ENCODE results near the gene SRF.

Gene SRF

DNA sequence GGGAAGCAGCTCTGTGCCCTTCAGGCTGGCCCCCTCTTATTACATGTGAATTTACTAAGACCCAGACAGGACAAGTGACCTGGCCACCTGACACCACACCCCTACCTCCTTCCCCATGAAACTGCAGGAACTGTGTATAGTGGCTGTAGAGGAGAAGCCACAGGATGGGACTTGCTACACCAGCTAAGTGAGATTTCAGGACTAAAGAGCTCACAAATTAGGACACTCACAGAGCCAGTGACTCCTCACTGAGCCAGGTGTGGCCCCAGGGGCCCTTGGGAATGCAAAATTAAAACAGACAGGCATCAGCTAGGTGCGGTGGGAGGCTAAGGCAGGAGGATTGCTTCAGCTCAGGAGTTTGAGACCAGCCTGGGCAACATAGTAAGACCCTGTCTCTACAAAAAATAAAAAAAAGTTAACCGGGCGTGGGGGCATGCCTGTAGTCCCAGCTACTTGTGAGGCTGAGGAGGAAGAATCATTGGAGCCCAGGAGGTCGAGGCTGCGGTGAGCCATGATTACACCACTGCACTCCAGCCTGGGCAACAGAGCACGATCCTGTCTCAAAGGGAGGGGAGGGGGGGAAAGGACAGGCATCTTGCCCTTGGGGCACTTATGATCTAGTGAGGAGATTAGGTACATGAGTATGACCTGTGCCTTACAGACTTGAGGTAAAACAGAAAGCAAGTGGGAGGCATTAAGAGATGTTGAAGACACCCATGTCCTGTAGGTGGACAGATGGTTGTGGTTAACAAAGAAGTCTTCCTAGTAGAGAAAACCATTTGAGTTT lies 23.2 kb upstream of the SRF start:
- no peak for DNase-seq

DNA sequence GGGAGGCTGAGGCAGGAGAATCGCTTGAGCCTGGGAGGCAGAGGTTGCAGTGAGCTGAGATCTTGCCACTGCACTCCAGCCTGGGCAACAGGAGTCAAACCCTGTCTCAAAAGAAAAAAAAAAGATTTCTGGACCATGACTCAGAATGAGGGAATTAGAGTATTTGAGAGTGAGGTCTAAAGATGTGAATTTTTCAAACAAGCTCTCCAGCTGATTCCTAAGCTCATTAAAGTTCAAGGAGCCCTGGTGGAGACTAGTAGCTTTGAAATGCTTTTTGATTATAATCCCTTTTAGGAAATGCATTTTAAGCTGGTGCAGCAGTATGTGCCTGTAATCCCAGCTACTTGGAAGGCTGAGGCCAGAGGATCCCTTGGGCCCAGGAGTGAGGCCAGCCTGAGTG lies 21.8 kb upstream of the SRF start:
- DNase-seq = no peak

DNA sequence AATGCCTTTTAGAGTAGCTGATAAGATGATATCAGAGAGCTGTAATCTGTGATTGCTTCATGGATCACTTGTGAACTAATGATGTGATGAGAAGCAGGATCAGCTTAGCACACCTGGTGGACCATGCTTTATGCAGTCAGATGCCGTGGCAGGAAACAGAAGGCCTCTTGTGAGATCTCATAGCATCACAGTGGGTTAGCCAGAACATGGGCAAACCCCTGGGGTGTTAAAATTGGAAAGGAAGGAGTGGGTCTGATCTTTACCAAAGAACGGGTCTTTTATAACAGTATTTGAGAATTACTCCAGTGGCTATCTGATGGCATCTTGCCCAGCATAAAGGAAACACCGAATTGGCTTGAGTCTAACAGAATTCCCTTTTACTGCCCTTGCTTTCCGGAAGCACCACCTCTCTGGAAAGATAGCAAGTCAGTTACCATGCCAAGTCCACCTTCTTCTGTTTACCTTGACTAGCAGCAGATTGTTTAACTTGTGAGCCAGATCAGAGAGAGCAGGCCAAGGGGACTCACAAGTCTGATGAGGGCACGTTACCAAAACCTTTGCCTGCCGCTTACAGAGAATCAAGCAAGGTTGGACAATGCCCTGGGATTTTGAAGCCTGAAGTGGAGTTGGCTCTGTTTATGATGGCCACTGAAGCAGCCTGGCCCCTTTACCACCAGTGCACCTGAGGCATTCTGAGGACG lies 20.9 kb upstream of the SRF start:
- DNase-seq = no peak

DNA sequence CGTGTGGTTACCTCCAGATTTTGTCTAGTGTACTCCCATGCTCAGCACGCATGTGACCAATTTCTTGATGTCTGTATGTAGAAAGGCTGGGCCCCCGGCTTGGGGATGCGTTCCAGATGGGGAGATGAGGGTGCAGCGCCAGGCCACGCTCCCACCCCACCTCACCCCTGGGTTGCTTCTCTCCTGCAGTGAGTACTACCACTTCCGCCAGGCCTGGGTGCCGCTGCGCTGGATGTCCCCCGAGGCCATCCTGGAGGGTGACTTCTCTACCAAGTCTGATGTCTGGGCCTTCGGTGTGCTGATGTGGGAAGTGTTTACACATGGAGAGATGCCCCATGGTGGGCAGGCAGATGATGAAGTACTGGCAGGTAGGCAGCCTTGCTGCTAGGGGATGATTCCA lies 11.5 kb upstream of the SRF start:
- no peak for DNase-seq

DNA sequence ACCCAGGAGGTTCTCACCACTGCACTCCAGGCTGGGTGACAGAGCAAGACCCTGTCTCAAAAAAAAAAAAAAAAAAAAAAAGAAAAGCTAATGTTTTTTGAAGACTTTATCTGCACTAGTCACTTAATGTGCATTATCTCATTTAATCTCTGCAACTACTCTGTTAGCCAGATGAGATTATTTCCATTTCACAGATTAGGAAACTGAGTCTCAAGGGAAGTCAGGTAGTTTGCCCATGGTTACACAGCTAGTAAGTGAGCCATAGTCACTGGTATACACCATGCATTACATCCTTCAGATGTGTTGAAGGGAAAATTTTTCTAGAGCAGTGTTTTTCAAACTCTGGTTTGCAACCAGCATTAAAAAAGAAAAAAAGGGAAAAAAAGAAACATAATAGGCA lies 7.2 kb upstream of the SRF start:
- no peak for DNase-seq

DNA sequence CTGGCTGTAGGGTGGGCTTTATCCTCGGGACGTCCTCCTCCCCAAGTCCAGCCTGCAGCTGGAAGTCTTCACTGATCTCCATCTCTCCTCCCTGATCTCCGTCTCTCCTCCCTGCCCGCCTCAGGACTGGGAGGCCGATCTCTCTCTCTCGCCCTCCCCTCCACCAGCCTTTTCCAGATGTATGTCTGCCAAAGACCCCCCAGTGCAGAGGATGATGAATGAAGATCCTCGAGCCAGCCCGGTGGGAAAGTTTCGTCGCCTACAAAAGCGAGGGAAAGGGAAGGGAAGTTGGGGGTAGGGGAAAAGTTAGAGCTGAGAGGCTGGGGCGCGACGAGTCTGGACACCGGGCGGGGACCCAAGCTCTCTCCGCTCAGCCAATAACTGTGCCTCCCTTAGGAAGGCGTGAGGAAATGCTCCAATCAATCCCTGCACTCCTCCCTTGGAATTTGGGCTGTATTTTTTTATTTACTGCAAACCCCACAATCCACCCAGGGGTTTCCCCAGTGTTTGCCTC lies 595 bp upstream of the SRF start:
- peak; percentile 82 for DNase-seq

DNA sequence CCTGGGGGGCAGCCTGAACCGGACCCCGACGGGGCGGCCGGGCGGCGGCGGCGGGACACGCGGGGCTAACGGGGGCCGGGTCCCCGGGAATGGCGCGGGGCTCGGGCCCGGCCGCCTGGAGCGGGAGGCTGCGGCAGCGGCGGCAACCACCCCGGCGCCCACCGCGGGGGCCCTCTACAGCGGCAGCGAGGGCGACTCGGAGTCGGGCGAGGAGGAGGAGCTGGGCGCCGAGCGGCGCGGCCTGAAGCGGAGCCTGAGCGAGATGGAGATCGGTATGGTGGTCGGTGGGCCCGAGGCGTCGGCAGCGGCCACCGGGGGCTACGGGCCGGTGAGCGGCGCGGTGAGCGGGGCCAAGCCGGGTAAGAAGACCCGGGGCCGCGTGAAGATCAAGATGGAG lies 636 bp downstream of the SRF start:
- DNase-seq = no peak

DNA sequence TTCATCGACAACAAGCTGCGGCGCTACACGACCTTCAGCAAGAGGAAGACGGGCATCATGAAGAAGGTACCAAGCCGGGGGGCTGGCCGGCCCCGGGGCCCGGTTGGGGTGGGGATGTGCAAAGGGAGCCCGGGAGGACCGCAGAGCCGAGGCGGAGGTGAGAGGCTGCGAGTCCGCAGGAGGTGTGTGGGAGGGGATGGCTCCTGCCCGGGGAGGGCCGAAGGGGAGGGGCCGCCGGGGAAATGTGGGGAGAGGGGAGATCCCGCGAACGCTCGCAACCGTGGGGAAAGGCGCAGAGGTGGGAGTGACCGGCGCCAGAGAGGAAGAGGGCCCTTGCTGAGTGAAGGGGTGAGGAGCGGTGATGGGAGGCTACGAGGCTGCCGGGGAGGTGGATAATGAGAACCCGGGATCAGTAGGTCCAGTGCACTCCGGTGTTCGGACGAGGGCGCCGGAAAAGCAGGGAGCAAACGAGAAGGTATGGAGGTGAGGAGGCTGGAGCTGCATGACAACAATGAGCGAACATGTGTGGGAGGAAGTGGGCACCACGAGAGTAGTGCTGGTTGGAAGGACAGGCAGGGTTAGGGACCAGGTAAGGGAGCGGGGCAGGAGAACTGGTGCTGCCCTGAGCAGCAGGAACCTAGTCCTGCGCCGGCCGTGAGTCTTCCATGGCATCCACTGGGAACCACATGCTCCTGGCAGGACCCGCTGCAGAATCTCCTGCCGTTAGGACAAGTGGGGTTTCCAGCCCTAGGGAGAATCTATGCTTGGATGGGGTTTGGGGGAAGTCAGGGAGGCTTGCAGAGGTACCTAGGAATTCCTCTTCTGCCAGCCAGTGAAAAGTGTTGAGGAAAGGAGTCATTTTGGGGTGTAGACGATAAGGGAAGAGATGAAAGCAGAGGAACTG lies 1.3 kb downstream of the SRF start:
- no peak for DNase-seq

DNA sequence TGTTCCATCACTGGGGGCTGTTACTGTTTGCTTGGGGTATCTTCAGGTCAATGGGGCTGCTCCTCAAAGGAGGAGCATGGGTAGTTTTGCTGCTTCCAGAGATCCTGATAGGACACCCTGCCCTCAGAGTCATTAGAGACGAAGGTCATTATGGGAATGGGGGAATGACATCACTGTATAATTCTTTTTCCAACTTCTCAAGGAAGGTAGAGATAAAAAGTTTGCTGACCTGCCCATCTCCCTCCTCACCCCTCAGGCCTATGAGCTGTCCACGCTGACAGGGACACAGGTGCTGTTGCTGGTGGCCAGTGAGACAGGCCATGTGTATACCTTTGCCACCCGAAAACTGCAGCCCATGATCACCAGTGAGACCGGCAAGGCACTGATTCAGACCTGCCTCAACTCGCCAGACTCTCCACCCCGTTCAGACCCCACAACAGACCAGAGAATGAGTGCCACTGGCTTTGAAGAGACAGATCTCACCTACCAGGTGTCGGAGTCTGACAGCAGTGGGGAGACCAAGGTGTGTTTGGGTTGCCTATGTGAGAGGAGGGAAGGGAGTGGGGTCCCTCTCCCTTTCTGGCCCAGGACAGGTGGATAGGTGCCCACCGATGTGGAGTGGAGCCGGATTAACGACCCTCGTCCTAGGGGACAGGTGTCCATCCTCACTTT lies 2.7 kb downstream of the SRF start:
- DNase-seq = no peak

DNA sequence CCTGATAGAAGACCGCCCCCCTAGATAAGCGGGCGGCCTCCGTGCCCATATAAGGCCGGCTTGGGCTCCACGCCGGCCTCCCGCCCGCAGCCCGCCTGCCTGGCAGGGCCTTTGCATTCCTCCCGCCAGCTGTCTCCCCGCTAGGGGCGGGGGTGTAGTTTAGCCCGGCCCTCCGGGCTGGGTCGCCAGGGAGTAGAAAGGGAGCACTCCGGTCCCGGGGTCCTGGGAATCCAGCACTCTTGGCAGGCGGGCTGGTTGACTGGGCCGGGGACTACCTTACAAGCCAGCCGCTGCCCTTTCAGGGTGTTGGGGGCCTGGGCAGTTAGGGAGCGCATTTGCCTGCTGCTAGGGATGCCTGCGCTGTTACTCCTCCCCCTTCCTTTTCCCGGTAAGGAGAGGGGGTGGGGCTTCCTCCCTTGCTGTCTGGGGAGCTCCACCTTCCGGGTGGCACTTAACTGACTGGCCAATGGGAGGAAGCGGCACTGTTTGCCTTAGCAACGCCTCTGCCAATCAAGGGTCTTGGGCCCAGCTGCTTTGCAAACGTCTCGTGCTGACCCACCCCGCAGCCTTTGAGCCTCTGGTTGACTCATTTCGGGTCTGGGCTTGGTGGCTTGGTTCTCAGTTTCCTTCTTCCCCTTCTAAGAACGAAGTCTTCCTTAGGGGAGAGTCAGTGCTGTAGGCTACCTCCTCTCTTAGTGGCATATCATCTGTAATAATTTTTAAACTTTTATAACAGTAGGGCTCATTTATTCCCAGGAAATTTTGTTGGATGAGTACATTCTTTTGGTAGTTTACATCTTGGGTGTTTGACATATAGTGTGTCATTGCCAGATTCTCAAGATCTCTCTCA lies 3.4 kb downstream of the SRF start:
- peak; percentile 91 for DNase-seq

DNA sequence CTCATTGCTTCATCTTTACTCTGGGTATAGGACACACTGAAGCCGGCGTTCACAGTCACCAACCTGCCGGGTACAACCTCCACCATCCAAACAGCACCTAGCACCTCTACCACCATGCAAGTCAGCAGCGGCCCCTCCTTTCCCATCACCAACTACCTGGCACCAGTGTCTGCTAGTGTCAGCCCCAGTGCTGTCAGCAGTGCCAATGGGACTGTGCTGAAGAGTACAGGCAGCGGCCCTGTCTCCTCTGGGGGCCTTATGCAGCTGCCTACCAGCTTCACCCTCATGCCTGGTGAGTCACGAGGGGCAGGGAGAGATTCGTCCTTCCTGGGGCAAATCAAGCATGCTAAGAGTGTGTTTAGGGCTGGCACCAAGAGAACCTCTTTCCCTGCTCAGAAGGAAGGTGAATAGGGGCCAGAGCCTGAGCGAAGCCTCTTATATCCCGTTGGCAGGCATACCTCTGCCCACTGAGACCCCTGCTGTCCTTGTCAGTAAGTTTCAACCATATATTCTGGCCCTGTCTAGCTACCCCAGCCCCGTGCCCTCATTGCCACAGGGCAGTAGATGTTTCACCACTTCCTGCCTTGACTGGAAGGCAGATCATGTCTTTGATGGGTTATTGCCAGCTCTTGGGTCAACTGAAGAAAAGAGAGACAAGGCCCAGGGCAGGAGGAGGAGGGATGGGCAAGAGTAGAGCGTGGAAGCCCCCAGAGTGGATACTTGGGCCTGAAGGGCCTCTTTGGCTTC lies 4.8 kb downstream of the SRF start:
- DNase-seq = no peak

DNA sequence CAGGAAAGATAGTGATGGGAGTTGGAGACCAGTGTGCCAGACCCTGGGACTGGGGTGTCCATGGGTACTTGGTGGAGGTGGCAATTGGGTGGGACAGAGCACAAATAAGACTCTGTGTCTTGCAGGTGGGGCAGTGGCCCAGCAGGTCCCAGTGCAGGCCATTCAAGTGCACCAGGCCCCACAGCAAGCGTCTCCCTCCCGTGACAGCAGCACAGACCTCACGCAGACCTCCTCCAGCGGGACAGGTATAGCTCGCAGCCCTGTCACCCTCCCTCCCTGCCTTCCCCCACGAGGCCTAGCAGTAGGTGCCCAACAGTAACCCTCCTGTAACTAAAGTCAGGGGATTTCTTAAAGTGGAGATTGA lies 5.3 kb downstream of the SRF start:
- DNase-seq = no peak

DNA sequence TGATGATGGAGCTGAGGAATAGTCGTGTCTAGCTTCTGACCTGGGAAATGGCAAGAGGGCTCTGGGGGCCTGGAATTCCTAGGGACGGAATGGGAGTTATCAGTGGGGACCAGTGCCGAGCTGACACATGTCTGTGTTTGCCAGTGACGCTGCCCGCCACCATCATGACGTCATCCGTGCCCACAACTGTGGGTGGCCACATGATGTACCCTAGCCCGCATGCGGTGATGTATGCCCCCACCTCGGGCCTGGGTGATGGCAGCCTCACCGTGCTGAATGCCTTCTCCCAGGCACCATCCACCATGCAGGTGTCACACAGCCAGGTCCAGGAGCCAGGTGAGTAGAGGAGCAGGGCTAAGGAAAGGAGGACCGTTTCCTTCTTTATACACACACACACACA lies 7.1 kb downstream of the SRF start:
- DNase-seq = no peak

DNA sequence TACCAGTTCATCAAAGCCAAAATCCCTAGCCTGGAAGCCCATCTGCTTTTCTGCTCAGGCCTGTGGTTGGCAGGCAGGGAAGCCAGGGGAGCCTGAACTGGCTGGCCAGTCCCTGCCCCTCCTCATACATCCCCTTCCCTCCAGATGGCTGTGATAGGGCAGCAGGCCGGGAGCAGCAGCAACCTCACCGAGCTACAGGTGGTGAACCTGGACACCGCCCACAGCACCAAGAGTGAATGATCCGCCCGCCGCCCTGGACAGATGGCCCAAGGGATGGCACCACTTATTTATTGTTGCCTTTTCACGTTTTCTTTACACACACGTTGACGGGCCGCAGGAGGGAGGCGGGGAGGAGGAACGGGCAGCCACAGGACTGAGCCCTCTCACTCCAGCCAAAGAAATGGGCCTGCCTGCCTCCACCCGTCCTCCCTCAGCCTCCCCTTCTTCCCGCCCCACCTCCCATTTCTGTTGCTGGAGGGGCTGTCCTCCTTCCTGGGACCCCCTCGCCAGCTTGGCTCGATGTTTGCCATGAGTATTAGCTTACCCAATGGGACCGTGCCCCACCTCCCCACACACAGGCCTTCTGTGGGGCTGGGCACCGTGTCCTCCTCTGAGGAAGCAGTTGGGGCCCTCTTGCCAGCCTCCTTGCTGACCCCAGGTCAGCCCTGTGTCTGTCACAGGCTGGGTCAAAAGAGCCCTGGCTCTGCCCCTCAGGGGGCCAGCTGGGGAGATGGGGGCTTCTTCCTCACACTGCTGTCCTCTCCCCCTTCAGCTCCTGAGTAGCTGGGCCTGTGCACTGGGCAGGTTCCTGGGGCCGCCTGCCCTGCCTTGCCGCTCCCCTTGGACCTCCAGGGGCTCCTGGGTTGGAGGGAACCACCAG lies 8.1 kb downstream of the SRF start:
- DNase-seq = no peak

DNA sequence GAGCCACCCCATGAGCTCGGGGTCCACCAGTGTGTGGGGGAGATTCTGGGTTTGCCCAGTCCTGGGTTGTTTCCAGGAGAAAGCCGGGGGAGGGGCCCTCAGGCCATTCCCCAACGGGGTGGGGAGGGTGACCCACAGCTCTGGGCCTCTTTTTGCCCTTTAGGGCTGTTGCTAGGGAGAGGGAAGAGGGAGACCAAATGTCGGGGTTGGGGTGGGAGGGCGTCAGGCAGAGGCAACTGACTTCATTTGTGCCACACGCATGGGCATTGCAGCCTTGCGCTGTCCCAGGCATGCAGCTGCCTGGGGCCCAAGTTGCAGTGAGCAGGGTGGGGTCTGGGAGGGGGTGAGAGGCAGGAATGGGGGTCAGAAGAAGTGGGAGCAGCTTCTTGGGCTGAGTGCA lies 9.0 kb downstream of the SRF start:
- no peak for DNase-seq

DNA sequence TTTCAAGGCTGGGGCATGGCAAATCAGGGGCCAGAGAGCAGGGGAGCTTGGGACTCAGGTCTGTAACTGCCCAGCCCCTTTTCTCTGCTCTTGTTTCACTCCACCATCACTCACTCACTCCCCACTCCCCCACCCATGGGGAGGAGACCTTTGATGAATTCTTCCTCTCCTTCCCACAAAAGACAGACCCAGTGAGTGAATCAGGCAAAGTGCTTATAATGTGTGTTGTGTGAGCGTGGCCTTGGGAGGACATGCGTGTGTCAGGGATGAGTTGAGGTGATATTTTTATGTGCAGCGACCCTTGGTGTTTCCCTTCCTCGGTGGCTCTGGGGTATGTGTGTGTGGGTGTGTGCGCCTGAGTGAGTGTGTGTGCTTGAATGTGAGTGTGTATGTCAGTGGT lies 9.9 kb downstream of the SRF start:
- DNase-seq = no peak

DNA sequence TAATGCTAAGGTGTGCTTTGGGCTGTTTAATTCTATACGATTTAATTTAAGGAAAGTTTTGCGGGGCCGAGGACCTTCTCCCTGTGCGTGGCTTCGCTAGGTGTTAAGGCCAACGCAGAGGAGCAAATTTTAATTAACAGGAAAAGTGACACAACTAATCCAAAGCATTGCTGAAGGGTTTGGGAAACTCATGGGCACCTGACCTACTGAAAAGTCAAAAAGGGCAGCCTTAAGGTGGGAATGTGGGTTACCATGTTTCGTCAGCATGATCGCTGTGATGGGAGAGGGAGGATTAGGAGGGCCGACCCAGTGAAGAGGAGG lies 10.5 kb downstream of the SRF start:
- DNase-seq = no peak

DNA sequence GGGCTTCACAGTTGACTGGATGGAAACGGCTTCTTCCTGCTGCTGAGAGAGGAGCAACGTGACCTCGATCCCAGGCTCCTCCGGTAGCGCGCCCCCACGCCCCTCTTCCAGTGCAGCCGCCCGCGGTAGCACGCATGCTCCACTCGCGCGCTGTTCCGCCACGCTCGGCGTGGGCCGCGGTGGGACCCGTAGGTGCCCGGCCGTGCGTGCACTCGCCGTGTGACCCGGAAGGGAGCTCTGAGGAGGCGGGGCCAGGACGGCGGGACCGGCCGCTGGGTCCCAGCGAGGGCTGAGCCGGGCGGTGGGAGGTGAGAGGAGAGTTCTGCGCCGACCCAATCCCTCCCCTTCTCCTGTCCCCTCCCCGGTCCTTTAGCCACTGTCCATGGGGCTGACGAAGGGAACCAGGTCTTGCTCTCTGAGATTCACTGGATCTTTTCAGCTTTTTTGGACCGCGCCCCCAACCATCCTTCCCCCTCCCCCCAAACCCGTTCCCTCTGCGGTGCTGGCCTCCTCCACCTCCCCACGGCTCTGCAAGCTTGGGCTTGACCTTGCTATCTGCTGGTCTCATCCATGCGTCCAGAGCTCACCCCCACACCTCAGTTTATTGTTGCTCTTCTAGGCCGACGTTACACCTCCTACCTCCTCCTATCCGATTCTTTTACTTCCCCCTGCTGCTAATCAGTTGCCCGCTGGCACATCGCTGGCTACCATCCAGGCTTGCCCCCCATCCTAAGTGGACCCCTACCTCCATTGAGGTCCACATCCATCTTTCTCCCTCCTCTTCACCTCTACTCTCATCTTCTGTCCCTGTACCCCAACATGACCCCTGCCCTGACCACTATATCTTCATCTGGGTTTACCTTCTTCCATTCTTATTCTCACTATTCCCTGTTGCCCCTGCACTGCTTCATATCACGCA lies 11.1 kb downstream of the SRF start, which contains the start of gene CUL9:
Gene CUL9, plus strand, starts transcription at position 255 of the 919 bp plus-strand sequence. CDS start 2,115 bp downstream, outside the sequence.
- DNase-seq = peak; percentile 13

DNA sequence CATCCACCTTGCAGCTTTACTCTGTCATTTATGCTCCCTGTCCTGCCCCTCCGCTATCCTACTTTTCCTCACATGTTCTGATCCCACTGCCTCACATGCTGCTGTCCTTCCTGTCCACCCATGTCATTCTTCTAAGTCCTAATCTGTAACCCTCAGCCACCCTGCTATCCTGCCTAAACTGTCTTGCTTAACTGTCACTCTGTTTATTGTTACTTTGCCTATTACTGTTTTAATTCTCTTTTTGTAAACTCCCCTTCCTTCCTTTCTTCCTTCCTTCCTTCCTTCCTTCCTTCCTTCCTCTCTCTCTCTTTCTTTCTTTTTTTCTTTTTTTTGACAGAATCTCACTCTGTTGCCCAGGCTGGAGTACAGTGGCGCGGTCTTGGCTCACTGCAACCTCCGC lies 12.4 kb downstream of the SRF start:
- no peak for DNase-seq
